Left ventricle myocardium inferior (tissue), 1 donor: ENCODE measurements around the gene GDF11. TPM values are rescaled to one million over a fixed set of nuclear protein-coding genes. Genes with fewer than 3 reads are reported as not detected.

Experiments used
- DNase-seq: peaks from one replicate; pipeline ENCODE4 v3.0.0-alpha.2; 2020
- H3K27ac ChIP-seq: fragments of 200-600 bp; replicated peaks from 2 replicates; pipeline ENCODE4 v1.8.0; 2021
- H3K27me3 ChIP-seq: fragments of 200-600 bp; 2 replicates; pipeline ENCODE4 v1.8.0; 2021; ENCODE audit warnings: low read depth
- H3K36me3 ChIP-seq: fragments of 200-600 bp; 2 replicates; pipeline ENCODE4 v1.8.0; 2021
- H3K4me1 ChIP-seq: fragments of 200-600 bp; 2 replicates; pipeline ENCODE4 v1.8.0; 2021
- H3K4me3 ChIP-seq: fragments of 200-600 bp; 2 replicates; pipeline ENCODE4 v1.8.0; 2021; ENCODE audit warnings: mild to moderate bottlenecking, moderate library complexity
- H3K9me3 ChIP-seq: fragments of 200-600 bp; replicated peaks from 2 replicates; pipeline ENCODE4 v1.8.0; 2021
- intact Hi-C: fragments of 100-400 bp; cut with micrococcal nuclease; formaldehyde crosslinking; loops from one replicate; pipeline ENCODE4 v1.11.0; 2022
- total RNA-seq: library from RNA; stranded (reverse); fragmentation: NEBNext Ultra II Directional; extraction: Animal tissue kit (Norgen Biotek cat#: 25700); gene quantifications from one replicate; pipeline ENCODE4 v1.2.1, GENCODE V29; 2021
- TF ChIP-seq, protein P1 (sequence below): fragments of 200-600 bp; IDR thresholded peaks from 2 replicates; pipeline ENCODE4 v1.8.0; 2021; ENCODE audit warnings: antibody characterized with exemption, mild to moderate bottlenecking, borderline replicate concordance
- donor health status: DM: no; HTN: yes; CAD: no; lungs with severe emphysema.

Gene GDF11
- total RNA-seq, 1 donor from 2014 or later, result 15.6 TPM

DNA sequence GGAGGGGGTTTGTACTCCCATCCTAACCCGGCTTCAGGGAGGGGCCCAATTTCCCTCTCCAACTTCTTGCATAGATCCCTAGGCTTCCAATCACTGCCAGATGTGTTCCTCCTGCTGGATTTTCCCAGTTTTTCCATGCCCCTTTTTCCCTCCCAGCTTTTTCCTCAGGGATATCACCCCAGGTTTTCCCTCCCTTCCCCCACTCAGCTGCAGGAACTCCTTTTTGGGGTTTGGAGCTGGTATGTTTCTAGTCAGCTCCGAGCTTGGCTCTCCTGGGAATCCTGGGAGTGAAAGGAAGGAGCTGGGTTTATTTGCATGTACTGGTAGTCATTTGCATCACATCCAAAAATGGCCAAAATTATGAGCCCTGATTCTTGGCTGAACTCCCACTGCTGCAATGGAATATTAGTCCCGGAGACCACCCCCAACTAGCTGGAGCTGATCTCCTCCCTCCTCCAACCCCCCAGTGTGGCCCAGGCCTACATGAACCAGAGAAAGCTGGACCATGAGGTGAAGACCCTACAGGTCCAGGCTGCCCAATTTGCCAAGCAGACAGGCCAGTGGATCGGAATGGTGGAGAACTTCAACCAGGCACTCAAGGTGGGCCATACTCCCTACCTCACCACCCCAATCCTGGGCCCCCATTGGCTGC is 24.2 kb upstream of the GDF11 start:
- intact Hi-C loops, result no loop called here
- TF ChIP-seq, protein P1, sequence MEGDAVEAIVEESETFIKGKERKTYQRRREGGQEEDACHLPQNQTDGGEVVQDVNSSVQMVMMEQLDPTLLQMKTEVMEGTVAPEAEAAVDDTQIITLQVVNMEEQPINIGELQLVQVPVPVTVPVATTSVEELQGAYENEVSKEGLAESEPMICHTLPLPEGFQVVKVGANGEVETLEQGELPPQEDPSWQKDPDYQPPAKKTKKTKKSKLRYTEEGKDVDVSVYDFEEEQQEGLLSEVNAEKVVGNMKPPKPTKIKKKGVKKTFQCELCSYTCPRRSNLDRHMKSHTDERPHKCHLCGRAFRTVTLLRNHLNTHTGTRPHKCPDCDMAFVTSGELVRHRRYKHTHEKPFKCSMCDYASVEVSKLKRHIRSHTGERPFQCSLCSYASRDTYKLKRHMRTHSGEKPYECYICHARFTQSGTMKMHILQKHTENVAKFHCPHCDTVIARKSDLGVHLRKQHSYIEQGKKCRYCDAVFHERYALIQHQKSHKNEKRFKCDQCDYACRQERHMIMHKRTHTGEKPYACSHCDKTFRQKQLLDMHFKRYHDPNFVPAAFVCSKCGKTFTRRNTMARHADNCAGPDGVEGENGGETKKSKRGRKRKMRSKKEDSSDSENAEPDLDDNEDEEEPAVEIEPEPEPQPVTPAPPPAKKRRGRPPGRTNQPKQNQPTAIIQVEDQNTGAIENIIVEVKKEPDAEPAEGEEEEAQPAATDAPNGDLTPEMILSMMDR, result no peak
- peak overlapping the region; percentile 78 for H3K4me3 ChIP-seq
- peak overlapping the region; percentile 97 for H3K27ac ChIP-seq
- no peaks in the 10 kb centered on the region for H3K9me3 ChIP-seq
- no peaks in the 10 kb centered on the region for H3K27me3 ChIP-seq
- H3K4me1 ChIP-seq, result peaks cover 87% of the 10 kb centered on the region
- peaks cover 9% of the 10 kb centered on the region for H3K36me3 ChIP-seq
- DNase-seq, result no peak

DNA sequence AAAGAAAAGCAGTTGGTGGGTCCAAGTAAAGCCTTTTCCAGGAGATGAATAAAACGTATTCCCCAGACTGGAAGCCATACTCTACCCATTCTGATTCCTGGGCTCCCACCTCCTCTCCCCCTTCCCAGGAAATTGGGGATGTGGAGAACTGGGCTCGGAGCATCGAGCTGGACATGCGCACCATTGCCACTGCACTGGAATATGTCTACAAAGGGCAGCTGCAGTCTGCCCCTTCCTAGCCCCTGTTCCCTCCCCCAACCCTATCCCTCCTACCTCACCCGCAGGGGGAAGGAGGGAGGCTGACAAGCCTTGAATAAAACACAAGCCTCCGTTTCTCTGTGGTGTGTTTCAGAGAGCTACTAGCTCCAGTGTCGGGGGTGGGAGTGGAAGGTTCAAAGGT is 23.6 kb upstream of the GDF11 start:
- no peak for DNase-seq
- H3K36me3 ChIP-seq, result peaks cover 14% of the 10 kb centered on the region
- peak overlapping the region; percentile 0 for H3K4me3 ChIP-seq
- intact Hi-C loops, result no loop called here
- H3K4me1 ChIP-seq, result peaks cover 91% of the 10 kb centered on the region
- H3K9me3 ChIP-seq, result no peaks in the 10 kb centered on the region
- TF ChIP-seq, protein P1, result no peak
- peak overlapping the region; percentile 97 for H3K27ac ChIP-seq
- H3K27me3 ChIP-seq, result no peaks in the 10 kb centered on the region

DNA sequence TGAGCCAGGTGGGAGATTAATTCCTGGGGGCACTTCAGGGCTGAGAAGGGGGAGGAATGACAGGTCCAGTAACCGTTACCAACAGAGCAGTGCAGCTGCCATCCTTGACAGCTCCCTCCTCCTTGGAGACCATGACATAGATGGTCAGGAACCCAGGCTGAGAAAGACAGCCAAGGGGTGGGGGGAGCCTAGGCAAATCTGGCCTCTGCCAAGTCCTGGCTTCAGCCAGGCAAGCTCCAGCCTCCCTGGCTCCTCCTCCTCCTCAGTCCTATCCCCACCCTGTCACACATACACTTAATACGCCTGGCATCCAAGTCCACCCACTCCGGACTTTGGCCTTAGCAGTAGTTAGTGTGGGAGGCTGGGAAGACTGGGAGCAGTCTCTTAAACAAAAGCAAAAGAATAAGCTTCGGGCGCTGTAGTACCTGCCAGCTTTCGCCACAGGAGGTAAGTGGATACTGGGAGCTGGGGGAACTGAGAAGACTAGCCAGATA is 22.8 kb upstream of the GDF11 start, which contains the start of gene RDH5:
TSS of gene RDH5 (plus strand) at position 323 of the 494 bp plus-strand sequence. CDS start 792 bp downstream, outside the sequence.
- H3K36me3 ChIP-seq, result peaks cover 22% of the 10 kb centered on the region
- TF ChIP-seq, protein P1, result no peak
- peaks cover 91% of the 10 kb centered on the region for H3K4me1 ChIP-seq
- no peaks in the 10 kb centered on the region for H3K9me3 ChIP-seq
- no peaks in the 10 kb centered on the region for H3K27me3 ChIP-seq
- intact Hi-C loops, result no loop called here
- H3K27ac ChIP-seq, result peak within 1 kb of the TSS; percentile 97
- DNase-seq, result peak; percentile 69
- peak within 1 kb of the TSS; percentile 22 for H3K4me3 ChIP-seq

DNA sequence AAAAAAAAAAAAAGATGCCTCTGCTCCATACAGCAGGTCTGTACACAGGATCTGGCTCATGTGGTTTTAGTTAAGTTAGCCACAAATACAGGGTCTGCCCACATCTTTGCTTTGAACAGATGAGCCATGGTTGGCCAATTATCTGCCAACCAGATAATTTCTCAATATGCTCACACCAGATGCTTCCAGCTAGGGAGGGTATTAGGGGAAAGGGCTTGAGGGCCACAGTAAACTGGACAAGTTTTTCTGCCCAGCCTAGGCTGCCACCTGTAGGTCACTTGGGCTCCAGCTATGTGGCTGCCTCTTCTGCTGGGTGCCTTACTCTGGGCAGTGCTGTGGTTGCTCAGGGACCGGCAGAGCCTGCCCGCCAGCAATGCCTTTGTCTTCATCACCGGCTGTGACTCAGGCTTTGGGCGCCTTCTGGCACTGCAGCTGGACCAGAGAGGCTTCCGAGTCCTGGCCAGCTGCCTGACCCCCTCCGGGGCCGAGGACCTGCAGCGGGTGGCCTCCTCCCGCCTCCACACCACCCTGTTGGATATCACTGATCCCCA is 22.0 kb upstream of the GDF11 start:
- TF ChIP-seq, protein P1, result peak; percentile 67
- peak overlapping the region; percentile 0 for H3K4me3 ChIP-seq
- peak; percentile 56 for DNase-seq
- no peaks in the 10 kb centered on the region for H3K9me3 ChIP-seq
- H3K27me3 ChIP-seq, result no peaks in the 10 kb centered on the region
- H3K27ac ChIP-seq, result peak overlapping the region; percentile 97
- intact Hi-C loops, result no loop called here
- peaks cover 30% of the 10 kb centered on the region for H3K36me3 ChIP-seq
- peaks cover 91% of the 10 kb centered on the region for H3K4me1 ChIP-seq

DNA sequence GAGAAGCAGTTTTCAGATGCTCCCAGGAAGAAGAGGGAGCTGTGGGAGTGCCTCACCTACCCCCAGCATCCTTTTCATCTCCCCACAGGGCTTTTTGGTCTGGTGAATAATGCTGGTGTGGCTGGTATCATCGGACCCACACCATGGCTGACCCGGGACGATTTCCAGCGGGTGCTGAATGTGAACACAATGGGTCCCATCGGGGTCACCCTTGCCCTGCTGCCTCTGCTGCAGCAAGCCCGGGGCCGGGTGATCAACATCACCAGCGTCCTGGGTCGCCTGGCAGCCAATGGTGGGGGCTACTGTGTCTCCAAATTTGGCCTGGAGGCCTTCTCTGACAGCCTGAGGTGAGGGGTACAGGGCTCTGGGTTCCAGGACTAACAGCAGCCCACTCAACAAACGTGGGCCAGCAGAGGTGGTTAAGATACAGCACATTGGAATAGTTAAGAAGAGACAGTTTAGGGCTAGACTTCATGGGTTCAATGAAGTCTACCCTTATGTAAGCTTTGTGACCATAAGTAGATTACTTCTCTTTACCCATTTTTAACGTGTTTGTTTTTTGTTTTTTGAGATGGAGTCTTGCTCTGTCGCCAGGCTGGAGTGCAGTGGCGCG is 21.2 kb upstream of the GDF11 start:
- H3K4me3 ChIP-seq, result peak overlapping the region; percentile 0
- H3K27ac ChIP-seq, result peak overlapping the region; percentile 97
- no peaks in the 10 kb centered on the region for H3K27me3 ChIP-seq
- DNase-seq, result no peak
- intact Hi-C loops, result no loop called here
- H3K4me1 ChIP-seq, result peaks cover 91% of the 10 kb centered on the region
- TF ChIP-seq, protein P1, result no peak
- peaks cover 37% of the 10 kb centered on the region for H3K36me3 ChIP-seq
- H3K9me3 ChIP-seq, result no peaks in the 10 kb centered on the region
